Body of pancreas (tissue), 4 donors: ENCODE results near the gene H6PD. TPM values are rescaled to one million over a fixed set of nuclear protein-coding genes. Genes with fewer than 3 reads are reported as not detected.

ENCODE experiments used
- ATAC-seq: fragments of 150-250 bp; one replicate; pipeline ENCODE4 v1.9.1; 2016
- DNase-seq, 4 donors: peaks; one replicate each; pipeline ENCODE4 v3.0.0-alpha.2; 2019
- H3K27ac ChIP-seq, 4 donors: fragments of 200-600 bp; sonication (generic); 1 replicate in 3 of 4; 2 replicates in 1 of 4; pipeline versions ENCODE4 v1.5.1 to v1.6.1; 2016 to 2019; ENCODE audit warnings: mild to moderate bottlenecking in 1 of 4, mixed read lengths in 1 of 4, moderate library complexity in 1 of 4
- H3K27me3 ChIP-seq, 2 donors: fragments of 200-600 bp; sonication (generic); one replicate each; pipeline ENCODE4 v1.6.0; 2016; ENCODE audit warnings: mild to moderate bottlenecking in 1 of 2
- H3K36me3 ChIP-seq, 2 donors: fragments of 200-600 bp; sonication (generic); replicated peaks in 1 of 2; 2 replicates each; pipeline ENCODE4 v1.5.1; 2016; ENCODE audit warnings: low read depth in 2 of 2; ENCODE audit not compliant: insufficient read depth in 1 of 2
- H3K4me1 ChIP-seq: fragments of 200-600 bp; sonication (generic); one replicate; pipeline ENCODE4 v1.6.0; 2016
- H3K4me3 ChIP-seq, 2 donors: fragments of 200-600 bp; sonication (generic); 1 replicate in 1 of 2; 2 replicates in 1 of 2; pipeline ENCODE4 v1.5.1; 2016 to 2019
- H3K9me3 ChIP-seq, 3 donors: fragments of 200-600 bp; sonication (generic); 1 replicate in 2 of 3; 2 replicates in 1 of 3; pipeline ENCODE4 v1.5.1; 2016
- CTCF ChIP-seq, 7 experiments: fragments of 450-650 bp in 4 of 7; fragments of 200-600 bp in 3 of 7; sonication (generic) in 3 of 7; IDR thresholded peaks; one replicate each; pipeline ENCODE4 v1.5.1; 2016 to 2019; ENCODE audit warnings: antibody characterized with exemption in 7 of 7
- POLR2A ChIP-seq, 3 donors: fragments of 450-650 bp; IDR thresholded peaks; one replicate each; pipeline ENCODE4 v1.6.1; 2016; ENCODE audit warnings: antibody characterized with exemption in 3 of 3, mild to moderate bottlenecking in 2 of 3
- WGBS, 2 donors: methylation state at CpG; one replicate each; pipeline ENCODE4 v1.1.5; 2017; 5-methylcytosine and 5-hydroxymethylcytosine counted together
- intact Hi-C: fragments of 100-400 bp; cut with DNase I; formaldehyde crosslinking; loops from one replicate; pipeline ENCODE4 v1.15.1; 2023
- total RNA-seq, 2 donors: library from RNA; depleted of rRNA; stranded (reverse); fragments of >200 nt; gene quantifications; one replicate each; pipeline ENCODE4 v1.1.0, GENCODE V29; 2016

The H6PD gene
- total RNA-seq, 2 donors from 2014 or later = 24.1 to 35.6 TPM

- H3K4me3 ChIP-seq = no peak overlapping the region
- no peaks in the 10 kb centered on the region for H3K27me3 ChIP-seq
Measured at GRCh38 chr1:9218917-9219316, 15.7 kb upstream of the H6PD start.

GRCh38 chr1:9222846-9223625, 11.5 kb upstream of the H6PD start:
- WGBS, 2 donors = 81 to 90% methylated on average over 12 to 14 of the region's 14 CpGs
- H3K36me3 ChIP-seq = no peaks in the 10 kb centered on the region
- no peak for DNase-seq
- no peak for ATAC-seq
- no peak overlapping the region for H3K4me3 ChIP-seq
- H3K9me3 ChIP-seq = no peaks in the 10 kb centered on the region
- intact Hi-C loops = no loop called here
- H3K27ac ChIP-seq = no peak overlapping the region
- no peak for TF ChIP-seq POLR2A (IDR thresholded peaks at IDR 0.05)
- no peak for TF ChIP-seq CTCF (IDR thresholded peaks at IDR 0.05)
- no peaks in the 10 kb centered on the region for H3K4me1 ChIP-seq
- no peaks in the 10 kb centered on the region for H3K27me3 ChIP-seq

More at GRCh38 chr1:9218917-9219316, 15.7 kb upstream of the H6PD start:
- 62 to 65% methylated on average over 5 of the region's 5 CpGs for WGBS, 2 donors
- ATAC-seq (no peak), DNase-seq (no peak)
- TF ChIP-seq CTCF (IDR thresholded peaks at IDR 0.05) = no peak
- Histone ChIP-seq H3K4me1 (no peaks in the 10 kb centered on the region), H3K36me3 (no peaks in the 10 kb centered on the region), H3K27ac (no peak overlapping the region), H3K9me3 (no peaks in the 10 kb centered on the region)
- intact Hi-C loops = no loop called here

GRCh38 chr1:9224664-9225410, 9.7 kb upstream of the H6PD start:
- ATAC-seq (no peak), DNase-seq (no peak)
- H3K27ac ChIP-seq = no peak overlapping the region
- H3K9me3 ChIP-seq = no peaks in the 10 kb centered on the region
- 81 to 93% methylated on average over 6 to 9 of the region's 10 CpGs for WGBS, 2 donors
- no peaks in the 10 kb centered on the region for H3K27me3 ChIP-seq
- TF ChIP-seq POLR2A (IDR thresholded peaks at IDR 0.05) (no peak), CTCF (IDR thresholded peaks at IDR 0.05) (no peak)
- intact Hi-C loops = no loop called here
- H3K36me3 ChIP-seq = no peaks in the 10 kb centered on the region
- no peak overlapping the region for H3K4me3 ChIP-seq
- no peaks in the 10 kb centered on the region for H3K4me1 ChIP-seq

DNA sequence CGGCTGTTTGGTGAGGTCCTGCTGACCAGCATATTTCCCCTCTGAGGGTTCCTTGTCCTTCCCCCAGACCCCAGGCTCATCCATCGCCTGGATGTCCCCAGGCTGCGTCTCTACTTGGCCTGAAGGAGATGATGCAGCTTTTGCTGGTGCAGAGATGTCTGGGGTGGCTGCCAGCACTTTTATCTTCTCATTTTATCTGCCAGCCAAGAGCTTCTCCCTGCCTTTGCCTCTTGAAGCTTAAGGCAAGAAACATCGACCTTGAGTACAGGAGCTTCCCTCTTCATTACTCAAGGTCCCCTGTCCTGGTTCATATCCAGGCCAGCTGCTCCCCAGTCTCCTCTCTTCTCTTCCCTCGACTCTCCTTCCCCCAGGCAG, 9.2 kb upstream of the H6PD start:
- no peak for ATAC-seq
- H3K4me1 ChIP-seq = no peaks in the 10 kb centered on the region
- no peaks in the 10 kb centered on the region for H3K9me3 ChIP-seq
- WGBS, 2 donors = 57 to 64% methylated on average over 4 to 5 of the region's 5 CpGs
- no peak overlapping the region for H3K4me3 ChIP-seq
- intact Hi-C loops = no loop called here
- no peaks in the 10 kb centered on the region for H3K27me3 ChIP-seq
- TF ChIP-seq CTCF (IDR thresholded peaks at IDR 0.05) = no peak
- TF ChIP-seq POLR2A (IDR thresholded peaks at IDR 0.05) = no peak
- H3K27ac ChIP-seq = no peak overlapping the region
- no peak for DNase-seq
- H3K36me3 ChIP-seq = no peaks in the 10 kb centered on the region
